ENCODE measurements around the gene SLC2A1.

Gene SLC2A1

DNA sequence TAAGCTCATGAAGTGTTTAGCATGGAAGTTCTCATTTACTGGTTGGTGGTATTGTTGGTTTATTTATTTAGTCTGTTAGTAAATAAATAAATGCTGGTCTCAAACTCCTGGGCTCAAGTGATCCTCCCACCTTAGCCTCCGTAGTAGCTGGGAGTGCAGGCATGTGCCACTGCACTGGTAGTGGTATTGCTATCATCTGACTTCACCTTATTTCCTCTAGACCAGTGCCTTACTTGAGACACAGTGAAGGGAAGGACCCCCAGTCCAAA, 1.4 kb upstream of the SLC2A1 start (continued):
- TF ChIP-seq GFI1B (tag by site-specific recombination; IDR thresholded peaks at IDR 0.05) (no peak), ZNF624 (tag by site-specific recombination; IDR thresholded peaks at IDR 0.05) (no peak), ZFP69B (tag by site-specific recombination; IDR thresholded peaks at IDR 0.05) (no peak), ZEB2 (tag by site-specific recombination; IDR thresholded peaks at IDR 0.05) (no peak)

- CTCF ChIA-PET = no interaction called here
- Histone ChIP-seq H3K27ac (ENCODE audit: extremely low read depth, low read depth, low read length) (peak overlapping the region; percentile 82), H3K36me3 (ENCODE audit: control insufficient read depth in 2 of 2, insufficient read depth in 1 of 2, low read length in 2 of 2) (peaks cover 4 to 24% of the 10 kb centered on the region in 2 experiments; a peak in 1 of 3 replicates)
- TF ChIP-seq ZIC2 (tag by site-specific recombination; IDR thresholded peaks at IDR 0.05) (peak; percentile 91), ZNF518A (tag by site-specific recombination; conservative IDR thresholded peaks at IDR 0.05; ENCODE audit: low read depth) (no peak), ZNF549 (tag by site-specific recombination; IDR thresholded peaks at IDR 0.05) (no peak), KLF16 (tag by site-specific recombination; IDR thresholded peaks at IDR 0.05) (0 out of 2 replicates have a peak, but pooled peaks have one; percentile 31), GLIS2 (tag by site-specific recombination; IDR thresholded peaks at IDR 0.05) (peak; percentile 94), ZNF416 (tag by site-specific recombination; IDR thresholded peaks at IDR 0.05) (no peak), GLIS1 (tag by site-specific recombination; IDR thresholded peaks at IDR 0.05) (peak; percentile 80), ZFHX2 (tag by site-specific recombination; conservative IDR thresholded peaks at IDR 0.05) (peak; percentile 97), KLF9 (tag by site-specific recombination; IDR thresholded peaks at IDR 0.05; ENCODE audit: low read depth) (peak; percentile 46; the same call in 1 of the 2 replicates), EGR2 (tag by site-specific recombination; IDR thresholded peaks at IDR 0.05; ENCODE audit: low read depth) (peak; percentile 90), ZBTB48 (tag by site-specific recombination; IDR thresholded peaks at IDR 0.05) (peak; percentile 37; the same call in 1 of the 2 replicates), ZBTB20 (tag by site-specific recombination; IDR thresholded peaks at IDR 0.05) (peak; percentile 63), ZNF600 (tag by site-specific recombination; IDR thresholded peaks at IDR 0.05) (0 out of 2 replicates have a peak, but pooled peaks have one; percentile 46), ZNF677 (tag by site-specific recombination; IDR thresholded peaks at IDR 0.05) (0 out of 2 replicates have a peak, but pooled peaks have one; percentile 9), SP3 (tag by site-specific recombination; IDR thresholded peaks at IDR 0.05) (peak; percentile 53), ELK4 (IDR thresholded peaks at IDR 0.05; ENCODE audit: borderline replicate concordance, low read depth, low read length) (no peak), ZNF692 (tag by site-specific recombination; IDR thresholded peaks at IDR 0.05) (0 out of 2 replicates have a peak, but pooled peaks have one; percentile 39), ZBTB7A (tag by site-specific recombination; IDR thresholded peaks at IDR 0.05; ENCODE audit: low read depth) (no peak), KLF10 (tag by site-specific recombination; IDR thresholded peaks at IDR 0.05) (peak; percentile 100), ZNF785 (tag by site-specific recombination; IDR thresholded peaks at IDR 0.05) (no peak), ZXDB (tag by site-specific recombination; IDR thresholded peaks at IDR 0.05) (peak; percentile 35; the same call in 1 of the 2 replicates), ZNF138 (tag by site-specific recombination; IDR thresholded peaks at IDR 0.05; ENCODE audit: borderline replicate concordance) (no peak), ZBTB8A (tag by site-specific recombination; IDR thresholded peaks at IDR 0.05) (peak; percentile 43; the same call in 1 of the 2 replicates), KLF8 (tag by site-specific recombination; IDR thresholded peaks at IDR 0.05) (peak; percentile 57; the same call in 1 of the 2 replicates)
- TF ChIP-seq, protein P1, sequence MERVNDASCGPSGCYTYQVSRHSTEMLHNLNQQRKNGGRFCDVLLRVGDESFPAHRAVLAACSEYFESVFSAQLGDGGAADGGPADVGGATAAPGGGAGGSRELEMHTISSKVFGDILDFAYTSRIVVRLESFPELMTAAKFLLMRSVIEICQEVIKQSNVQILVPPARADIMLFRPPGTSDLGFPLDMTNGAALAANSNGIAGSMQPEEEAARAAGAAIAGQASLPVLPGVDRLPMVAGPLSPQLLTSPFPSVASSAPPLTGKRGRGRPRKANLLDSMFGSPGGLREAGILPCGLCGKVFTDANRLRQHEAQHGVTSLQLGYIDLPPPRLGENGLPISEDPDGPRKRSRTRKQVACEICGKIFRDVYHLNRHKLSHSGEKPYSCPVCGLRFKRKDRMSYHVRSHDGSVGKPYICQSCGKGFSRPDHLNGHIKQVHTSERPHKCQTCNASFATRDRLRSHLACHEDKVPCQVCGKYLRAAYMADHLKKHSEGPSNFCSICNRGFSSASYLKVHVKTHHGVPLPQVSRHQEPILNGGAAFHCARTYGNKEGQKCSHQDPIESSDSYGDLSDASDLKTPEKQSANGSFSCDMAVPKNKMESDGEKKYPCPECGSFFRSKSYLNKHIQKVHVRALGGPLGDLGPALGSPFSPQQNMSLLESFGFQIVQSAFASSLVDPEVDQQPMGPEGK (tag by site-specific recombination; IDR thresholded peaks at IDR 0.05) = peak; percentile 78
Measured at GRCh38 chr1:42957880-42958487, 684 bp downstream of the SLC2A1 start.

More at GRCh38 chr1:42957880-42958487, 684 bp downstream of the SLC2A1 start:
- Histone ChIP-seq H3K4me3 (ENCODE audit: low read depth, low read length) (peak overlapping the region; percentile 77), H3K4me1 (ENCODE audit: control insufficient read depth, insufficient read depth, low read length) (peaks cover 10% of the 10 kb centered on the region; the same call in 1 of the 2 replicates), H3K9me3 (ENCODE audit: control insufficient read depth, insufficient read depth, low read depth, low read length) (no peaks in the 10 kb centered on the region)
- POLR2A ChIA-PET = interaction anchor here (1.8 kb wide), 1 partner anchor 10 kb away, joined by 4 read pairs; no protein-coding TSS in a partner anchor
